MCF 10A (cell line): ENCODE data around the gene ADSS1. TPM values are rescaled to one million over a fixed set of nuclear protein-coding genes. Genes with fewer than 3 reads are reported as not detected.
"Not testable (repeated sequence)": the region's sequence is repeated elsewhere in the genome, so short reads cannot be mapped to it uniquely, and the experiment has no call there.

Source experiments
- BruUV-seq: library from RNA; stranded (reverse); fragments of 400-500 nt; replicated peaks from 2 replicates; lab custom pipeline; 2021; lab: Mats Ljungman, UMichigan
- CTCF ChIA-PET: fragments of 300-600 bp; sonication (Branson Sonifier 250); formaldehyde crosslinking; extraction: SDS; loops from one replicate; lab custom pipeline; 2021; ENCODE audit warnings: antibody characterized with exemption, inconsistent platforms; lab: Yijun Ruan, JAX
- POLR2A ChIA-PET: fragments of 300-600, 350-650 bp; sonication (Branson Sonifier 250); formaldehyde crosslinking; extraction: SDS; loops from one replicate; lab custom pipeline; 2020; ENCODE audit warnings: antibody characterized with exemption, inconsistent platforms; lab: Yijun Ruan, JAX
- DNase-seq: peaks from one replicate; pipeline ENCODE4 v3.0.0-alpha.2; 2018; ENCODE audit not compliant: unreplicated experiment
- H3K27ac Mint-ChIP-seq: one replicate; pipeline ENCODE4 v1.8.0; 2022; ENCODE audit warnings: mild to moderate bottlenecking, low read depth, mixed read lengths; ENCODE audit not compliant: unreplicated experiment
- H3K27me3 Mint-ChIP-seq: one replicate; pipeline ENCODE4 v1.8.0; 2022; ENCODE audit warnings: mixed read lengths; ENCODE audit not compliant: insufficient read depth, unreplicated experiment
- H3K36me3 Mint-ChIP-seq: one replicate; pipeline ENCODE4 v1.8.0; 2022; ENCODE audit warnings: mild to moderate bottlenecking, moderate library complexity, mixed read lengths; ENCODE audit not compliant: insufficient read depth, unreplicated experiment
- H3K4me1 Mint-ChIP-seq: one replicate; pipeline ENCODE4 v1.8.0; 2022; ENCODE audit warnings: mixed read lengths; ENCODE audit not compliant: insufficient read depth, unreplicated experiment
- H3K4me3 Mint-ChIP-seq: one replicate; pipeline ENCODE4 v1.8.0; 2022; ENCODE audit warnings: mild to moderate bottlenecking, moderate library complexity, mixed read lengths; ENCODE audit not compliant: unreplicated experiment
- H3K9me3 Mint-ChIP-seq: one replicate; pipeline ENCODE4 v1.8.0; 2022; ENCODE audit warnings: mixed read lengths; ENCODE audit not compliant: unreplicated experiment
- intact Hi-C: fragments of 100-400 bp; cut with micrococcal nuclease; formaldehyde crosslinking; loops from 2 replicates; pipeline ENCODE4 v1.14.1; 2022
- total RNA-seq: library from RNA; stranded (reverse); gene quantifications from 2 replicates; pipeline ENCODE4 v1.2.3, GENCODE V29; 2022
- TF ChIP-seq, protein P1 (sequence below): fragments of 200-600 bp; IDR thresholded peaks from one replicate; pipeline ENCODE4 v1.8.0; 2022; ENCODE audit warnings: antibody characterized with exemption, mild to moderate bottlenecking; ENCODE audit not compliant: unreplicated experiment

The ADSS1 gene
- total RNA-seq, 1 experiment from 2014 or later = 2.9 TPM

DNA sequence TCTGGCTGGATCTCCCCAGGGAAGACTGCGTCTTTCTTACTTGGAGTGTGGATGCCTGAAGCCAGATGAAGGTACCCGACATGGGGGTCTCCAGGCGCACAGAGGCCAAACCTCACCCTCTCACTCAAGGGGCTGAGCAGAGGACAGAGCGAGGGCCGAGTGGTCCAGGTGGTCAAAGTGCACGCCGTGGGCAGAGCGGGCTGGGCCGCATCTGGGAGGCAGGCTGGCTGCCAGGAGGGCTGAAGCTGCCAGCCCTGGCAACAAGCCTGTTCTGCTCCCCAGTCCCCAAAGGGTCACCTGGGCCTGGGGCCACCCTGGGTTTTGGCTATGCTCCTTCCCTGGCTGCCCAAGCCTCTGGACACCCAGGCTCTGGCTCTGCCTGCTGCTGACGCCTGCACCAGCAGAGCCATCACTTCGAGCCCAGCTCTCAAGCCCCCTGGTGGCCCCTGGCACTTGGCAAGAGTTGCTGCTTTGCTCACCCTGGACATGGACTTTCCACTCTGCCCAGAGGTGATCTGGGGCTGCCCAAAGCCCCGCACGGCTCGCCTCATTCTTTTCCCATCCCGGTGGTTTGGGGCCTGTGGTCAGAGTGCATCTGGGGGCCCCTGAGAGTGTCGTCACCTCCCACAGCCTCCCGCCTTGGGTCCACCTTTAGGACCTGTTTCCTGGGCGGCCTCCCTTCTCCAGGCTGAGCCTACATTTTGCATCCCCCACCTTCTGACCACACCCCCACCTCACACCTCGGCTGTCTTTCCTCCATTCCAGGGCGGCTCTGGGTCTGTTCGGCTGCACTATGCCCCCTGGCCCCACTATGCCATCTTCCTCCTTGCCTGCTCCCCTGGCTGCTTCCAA is 2.8 kb downstream of the ADSS1 start:
- H3K4me3 Mint-ChIP-seq = no peak overlapping the region
- no peaks in the 10 kb centered on the region for H3K4me1 Mint-ChIP-seq
- intact Hi-C loops = no loop called here
- peaks cover 17% of the 10 kb centered on the region for H3K36me3 Mint-ChIP-seq
- no TSS peak for BruUV-seq
- TF ChIP-seq, protein P1, sequence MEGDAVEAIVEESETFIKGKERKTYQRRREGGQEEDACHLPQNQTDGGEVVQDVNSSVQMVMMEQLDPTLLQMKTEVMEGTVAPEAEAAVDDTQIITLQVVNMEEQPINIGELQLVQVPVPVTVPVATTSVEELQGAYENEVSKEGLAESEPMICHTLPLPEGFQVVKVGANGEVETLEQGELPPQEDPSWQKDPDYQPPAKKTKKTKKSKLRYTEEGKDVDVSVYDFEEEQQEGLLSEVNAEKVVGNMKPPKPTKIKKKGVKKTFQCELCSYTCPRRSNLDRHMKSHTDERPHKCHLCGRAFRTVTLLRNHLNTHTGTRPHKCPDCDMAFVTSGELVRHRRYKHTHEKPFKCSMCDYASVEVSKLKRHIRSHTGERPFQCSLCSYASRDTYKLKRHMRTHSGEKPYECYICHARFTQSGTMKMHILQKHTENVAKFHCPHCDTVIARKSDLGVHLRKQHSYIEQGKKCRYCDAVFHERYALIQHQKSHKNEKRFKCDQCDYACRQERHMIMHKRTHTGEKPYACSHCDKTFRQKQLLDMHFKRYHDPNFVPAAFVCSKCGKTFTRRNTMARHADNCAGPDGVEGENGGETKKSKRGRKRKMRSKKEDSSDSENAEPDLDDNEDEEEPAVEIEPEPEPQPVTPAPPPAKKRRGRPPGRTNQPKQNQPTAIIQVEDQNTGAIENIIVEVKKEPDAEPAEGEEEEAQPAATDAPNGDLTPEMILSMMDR = peak; percentile 18
- no peaks in the 10 kb centered on the region for H3K27me3 Mint-ChIP-seq
- H3K27ac Mint-ChIP-seq = no peak overlapping the region
- DNase-seq = no peak
- CTCF ChIA-PET = interaction anchor here (4.6 to 5.9 kb wide), 2 partner anchors 9 to 23 kb away, joined by 36 to 85 read pairs; partner anchors contain the start of gene SIVA1
- POLR2A ChIA-PET = interaction anchor here (6.2 kb wide), 1 partner anchor 22 kb away, joined by 35 read pairs; no protein-coding TSS in a partner anchor
- H3K9me3 Mint-ChIP-seq = no peaks in the 10 kb centered on the region

DNA sequence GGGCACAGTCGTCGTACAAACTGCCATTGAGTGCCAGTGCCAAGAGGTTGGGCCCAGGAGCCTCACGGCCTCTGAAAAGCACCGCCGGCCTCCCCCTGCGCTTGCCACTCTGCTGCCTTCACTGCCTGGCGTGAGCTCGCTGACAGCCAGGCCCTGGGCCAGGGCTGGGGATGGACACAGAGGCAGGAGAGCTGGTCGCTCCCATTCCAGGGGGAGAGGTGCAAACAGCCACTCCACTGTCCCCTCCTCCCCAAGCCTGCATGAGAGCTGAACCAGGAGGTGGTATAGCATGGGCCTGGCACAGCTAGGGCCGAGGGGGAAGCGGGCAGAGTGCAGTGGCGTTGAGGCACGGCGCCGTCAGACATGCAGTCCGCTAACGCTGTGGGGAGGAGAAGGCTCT is 4.6 kb downstream of the ADSS1 start:
- TF ChIP-seq, protein P1 = no peak
- Mint-ChIP-seq H3K27ac (no peak overlapping the region), H3K4me3 (no peak overlapping the region), H3K4me1 (peaks cover 7% of the 10 kb centered on the region), H3K27me3 (no peaks in the 10 kb centered on the region), H3K36me3 (peaks cover 17% of the 10 kb centered on the region), H3K9me3 (no peaks in the 10 kb centered on the region)
- DNase-seq = no peak
- intact Hi-C loops = no loop called here
- no TSS peak for BruUV-seq
- CTCF ChIA-PET = interaction anchor here (0.6 to 0.8 kb wide), 2 partner anchors 97 to 657 kb away, joined by 3 read pairs; no protein-coding TSS in a partner anchor
- POLR2A ChIA-PET = interaction anchor here (0.9 kb wide), 1 partner anchor 20 kb away, joined by 3 read pairs; no protein-coding TSS in a partner anchor

DNA sequence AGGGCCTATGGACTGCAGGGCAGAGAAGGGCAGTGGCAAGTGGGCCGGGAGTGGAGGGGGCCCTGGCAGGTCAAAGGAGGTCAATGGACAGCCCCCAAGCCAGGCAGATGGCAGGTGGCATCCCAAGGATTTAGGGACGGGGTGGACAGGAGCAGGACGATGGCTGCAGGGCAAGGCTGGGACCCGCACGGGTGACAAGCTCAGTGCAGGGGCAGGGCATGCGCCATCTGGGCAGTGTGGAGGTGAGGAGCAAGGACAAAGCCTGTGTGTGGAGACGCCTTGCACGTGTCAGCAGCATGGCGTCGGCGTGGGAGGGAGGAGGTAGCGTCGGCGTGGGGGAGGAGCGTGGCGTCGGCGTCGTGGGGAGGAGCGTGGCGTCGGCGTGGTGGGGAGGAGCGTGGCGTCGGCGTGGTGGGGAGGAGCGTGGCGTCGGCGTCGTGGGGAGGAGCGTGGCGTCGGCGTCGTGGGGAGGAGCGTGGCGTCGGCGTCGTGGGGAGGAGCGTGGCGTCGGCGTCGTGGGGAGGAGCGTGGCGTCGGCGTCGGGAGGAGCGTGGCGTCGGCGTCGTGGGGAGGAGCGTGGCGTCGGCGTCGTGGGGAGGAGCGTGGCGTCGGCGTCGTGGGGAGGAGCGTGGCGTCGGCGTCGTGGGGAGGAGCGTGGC is 5.3 kb downstream of the ADSS1 start:
- ChIA-PET CTCF (interaction anchor here (0.6 to 0.9 kb wide), 2 partner anchors 19 to 656 kb away, joined by 3 read pairs; no protein-coding TSS in a partner anchor), POLR2A (interaction anchor here (0.9 kb wide), 1 partner anchor 20 kb away, joined by 3 read pairs; no protein-coding TSS in a partner anchor)
- DNase-seq, intact Hi-C loops, H3K27me3 Mint-ChIP-seq, H3K4me1 Mint-ChIP-seq, H3K4me3 Mint-ChIP-seq, H3K27ac Mint-ChIP-seq, BruUV-seq, H3K9me3 Mint-ChIP-seq: not testable (repeated sequence)
- H3K36me3 Mint-ChIP-seq = peaks cover 17% of the 10 kb centered on the region

DNA sequence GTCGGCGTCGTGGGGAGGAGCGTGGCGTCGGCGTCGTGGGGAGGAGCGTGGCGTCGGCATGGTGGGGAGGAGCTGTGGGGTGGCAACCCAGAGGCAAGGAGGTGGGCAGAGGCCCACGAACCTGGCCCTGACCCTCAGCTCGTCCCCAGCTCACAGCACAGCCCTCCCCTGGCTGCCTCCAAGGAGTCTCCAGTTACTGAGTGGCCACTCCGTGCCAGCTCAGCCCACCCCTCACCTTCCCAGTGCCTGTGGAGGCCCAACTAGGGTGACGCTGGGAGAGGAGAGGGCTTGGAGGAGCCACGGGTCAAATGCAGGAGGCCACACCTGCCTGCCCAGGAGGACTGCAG is 5.8 kb downstream of the ADSS1 start:
- TF ChIP-seq, protein P1 = no peak
- intact Hi-C loops = no loop called here
- Mint-ChIP-seq H3K4me1 (peaks cover 7% of the 10 kb centered on the region), H3K4me3 (no peak overlapping the region), H3K36me3 (peaks cover 17% of the 10 kb centered on the region), H3K27ac (no peak overlapping the region), H3K9me3 (no peaks in the 10 kb centered on the region), H3K27me3 (no peaks in the 10 kb centered on the region)
- BruUV-seq = no TSS peak
- no peak for DNase-seq
- CTCF ChIA-PET = interaction anchor here (0.9 kb wide), 1 partner anchor 19 kb away, joined by 3 read pairs; no protein-coding TSS in a partner anchor
- POLR2A ChIA-PET = no interaction called here
